Daoy (cell line): ENCODE data around the gene NAALADL2. TPM values are rescaled to one million over a fixed set of nuclear protein-coding genes. Genes with fewer than 3 reads are reported as not detected.

Source experiments
- DNase-seq: peaks from one replicate; pipeline ENCODE4 v3.0.0-alpha.2; 2015; ENCODE audit warnings: low read depth
- total RNA-seq: library from RNA; depleted of rRNA; stranded (reverse); fragments of >200 nt; shearing (Covaris generic); gene quantifications from 2 replicates; pipeline ENCODE4 v1.2.3, GENCODE V29; 2014

NAALADL2 gene
- total RNA-seq, 1 experiment from 2014 or later: 1.5 TPM

GRCh38 chr3:175200391-175201095 is 341.4 kb downstream of the NAALADL2 start:
- peak; percentile 19 for DNase-seq

GRCh38 chr3:175207361-175207760 is 348.2 kb downstream of the NAALADL2 start:
- no peak for DNase-seq

GRCh38 chr3:175208326-175208725 is 349.2 kb downstream of the NAALADL2 start:
- peak; percentile 12 for DNase-seq

GRCh38 chr3:175211466-175211865 is 352.3 kb downstream of the NAALADL2 start:
- DNase-seq: no peak

GRCh38 chr3:175212896-175213295 is 353.8 kb downstream of the NAALADL2 start:
- DNase-seq: no peak

GRCh38 chr3:175214216-175214615 is 355.1 kb downstream of the NAALADL2 start:
- no peak for DNase-seq

DNA sequence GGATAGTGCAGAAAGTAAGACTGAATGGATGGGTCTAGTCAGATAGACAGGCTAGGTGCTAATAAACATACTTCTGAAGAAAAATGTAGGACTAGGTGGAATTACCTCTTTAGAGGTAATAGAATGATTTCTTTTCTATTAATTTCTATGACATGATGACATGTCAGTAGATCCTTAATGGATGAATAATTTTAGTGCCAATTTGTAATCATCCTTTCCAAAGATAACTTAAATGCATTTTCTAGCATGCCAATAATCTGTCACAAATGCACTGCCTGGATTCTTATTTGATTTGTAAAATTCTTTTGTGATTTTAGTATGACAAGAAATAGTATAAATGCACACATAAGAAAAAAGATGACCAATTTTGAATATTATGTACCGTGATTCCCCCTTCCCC is 356.7 kb downstream of the NAALADL2 start:
- DNase-seq: no peak

- DNase-seq: no peak
Measured at GRCh38 chr3:175222356-175222755, 363.2 kb downstream of the NAALADL2 start.

DNA sequence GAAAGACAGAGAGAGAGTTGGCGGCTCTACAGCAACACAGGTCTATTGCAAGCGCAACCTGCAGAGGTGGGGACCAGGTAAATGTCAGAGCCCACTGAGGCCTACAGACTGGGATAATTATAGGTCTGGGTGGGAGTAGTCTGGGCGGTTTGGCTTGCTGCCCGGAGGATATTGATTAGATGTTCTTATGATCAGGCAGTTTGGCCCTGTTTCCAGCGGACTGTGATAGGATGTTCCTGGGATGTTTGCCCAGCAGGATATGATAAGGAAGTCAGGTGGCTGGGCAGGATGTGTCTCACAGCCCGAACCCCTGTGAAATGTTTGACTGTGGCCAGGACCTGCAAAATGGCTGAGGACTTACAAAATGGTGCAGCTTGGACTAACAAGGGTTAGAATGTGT is 364.9 kb downstream of the NAALADL2 start:
- DNase-seq: peak; percentile 8

GRCh38 chr3:175226444-175226843 is 367.3 kb downstream of the NAALADL2 start:
- DNase-seq: no peak

DNA sequence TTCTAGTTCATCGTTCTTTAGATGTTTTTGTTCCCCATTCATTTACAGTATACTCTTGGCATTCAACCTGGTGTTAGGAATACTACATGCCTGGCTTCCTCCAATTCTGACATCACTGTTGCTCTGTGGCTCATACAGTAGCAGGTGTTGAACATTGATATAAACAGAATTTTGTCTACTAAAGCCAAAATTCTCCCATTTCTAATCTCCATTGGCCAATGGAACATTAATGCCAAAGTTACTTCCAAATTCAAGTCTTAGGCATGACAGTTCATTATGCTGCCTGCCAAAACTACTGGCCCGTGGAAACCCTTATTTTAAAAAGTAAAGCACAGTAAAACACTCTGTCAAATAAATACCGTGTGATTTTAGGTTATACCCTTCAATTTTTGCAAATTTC is 368.0 kb downstream of the NAALADL2 start:
- DNase-seq: no peak

- DNase-seq: no peak
Measured at GRCh38 chr3:175233957-175234940, 375.1 kb downstream of the NAALADL2 start.

- no peak for DNase-seq
Measured at GRCh38 chr3:175238801-175239200, 379.7 kb downstream of the NAALADL2 start.

DNA sequence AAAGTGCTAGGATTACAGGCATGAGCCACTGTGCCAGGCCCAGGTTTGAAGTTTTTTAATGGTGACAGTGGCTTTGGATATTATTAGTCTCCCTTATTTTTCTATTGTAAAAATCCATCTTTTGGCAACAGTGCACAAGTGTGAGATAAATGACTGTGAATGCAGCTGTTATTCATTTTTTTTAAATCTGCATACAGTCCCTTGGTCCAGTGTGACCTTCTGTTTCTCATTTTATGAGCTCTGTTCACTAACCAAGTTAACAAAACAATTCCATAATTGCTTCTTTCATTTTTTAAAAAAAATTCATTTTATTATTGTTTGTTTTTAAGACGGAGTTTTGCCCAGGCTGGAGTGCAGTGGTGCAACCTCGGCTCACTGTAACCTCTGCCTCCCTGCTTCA is 381.8 kb downstream of the NAALADL2 start:
- no peak for DNase-seq

- no peak for DNase-seq
Measured at GRCh38 chr3:175242243-175242642, 383.1 kb downstream of the NAALADL2 start.

DNA sequence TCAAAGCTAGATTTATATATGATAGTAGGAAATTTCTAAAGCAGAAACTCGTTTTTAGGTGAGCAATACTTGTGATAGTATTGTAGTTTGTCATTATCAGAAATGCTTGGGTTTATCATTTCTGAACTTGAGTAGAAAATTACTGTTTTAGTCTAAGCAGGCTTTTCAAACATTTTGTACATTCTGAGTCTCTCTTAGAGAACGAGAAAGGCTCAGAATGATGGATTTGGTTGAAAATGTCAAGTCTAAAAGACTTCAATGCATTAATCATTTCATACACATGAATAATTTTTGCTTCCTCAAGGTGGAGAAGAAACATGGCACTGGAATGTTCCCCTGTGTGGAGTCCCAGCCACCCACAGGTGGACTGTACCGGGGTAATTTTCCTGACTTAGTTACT is 387.1 kb downstream of the NAALADL2 start:
- DNase-seq: no peak

DNA sequence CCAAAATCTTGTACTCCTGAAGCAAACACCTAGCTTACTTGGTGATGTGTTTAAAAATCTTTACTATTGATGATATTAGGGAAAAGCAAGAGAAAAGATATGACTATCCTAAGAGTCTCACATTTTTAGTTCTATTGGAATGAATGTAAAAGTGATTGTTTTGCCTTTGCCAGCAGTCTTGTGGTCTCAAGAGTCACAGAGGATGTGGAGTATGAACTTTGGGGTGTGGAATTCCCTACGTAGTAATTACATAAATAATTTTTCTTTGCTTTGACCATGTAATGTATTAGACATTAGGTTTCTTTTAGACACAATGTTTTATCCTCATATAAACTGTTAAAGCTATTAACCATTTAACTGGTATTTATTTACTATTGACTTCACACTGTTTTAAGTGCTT is 387.6 kb downstream of the NAALADL2 start:
- DNase-seq: no peak

- no peak for DNase-seq
Measured at GRCh38 chr3:175247629-175248028, 388.5 kb downstream of the NAALADL2 start.

GRCh38 chr3:175248832-175249231 is 389.7 kb downstream of the NAALADL2 start:
- DNase-seq: no peak

- peak; percentile 41 for DNase-seq
Measured at GRCh38 chr3:175255698-175256097, 396.6 kb downstream of the NAALADL2 start.

GRCh38 chr3:175257123-175257522 is 398.0 kb downstream of the NAALADL2 start:
- no peak for DNase-seq

DNA sequence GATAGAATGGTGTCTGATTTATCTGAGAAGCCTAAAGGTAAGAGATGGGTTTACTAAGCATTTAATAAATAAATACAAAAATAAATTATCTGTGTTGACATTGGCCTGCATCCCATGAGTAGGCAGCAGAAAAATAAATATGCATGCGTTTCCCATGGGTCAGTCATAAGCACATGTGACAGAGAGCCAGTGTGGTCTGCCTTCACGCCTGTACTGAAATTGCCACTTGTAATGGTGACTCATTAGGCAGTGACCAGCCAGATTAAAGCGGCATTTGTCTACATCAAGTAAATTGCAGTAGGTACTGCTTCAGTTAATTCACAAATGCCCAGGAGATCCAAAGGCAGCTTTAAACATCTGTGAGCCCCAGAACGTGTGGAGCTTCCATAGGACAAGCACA is 399.6 kb downstream of the NAALADL2 start:
- DNase-seq: peak; percentile 88
